ENCODE data around the gene HNRNPF. TPM values are rescaled to one million over a fixed set of nuclear protein-coding genes. Genes with fewer than 3 reads are reported as not detected.

HNRNPF gene
- total and polyA plus RNA-seq, 2 of the 4 experiments (the other 2 are of a cell fraction) = 169 to 207 TPM

DNA sequence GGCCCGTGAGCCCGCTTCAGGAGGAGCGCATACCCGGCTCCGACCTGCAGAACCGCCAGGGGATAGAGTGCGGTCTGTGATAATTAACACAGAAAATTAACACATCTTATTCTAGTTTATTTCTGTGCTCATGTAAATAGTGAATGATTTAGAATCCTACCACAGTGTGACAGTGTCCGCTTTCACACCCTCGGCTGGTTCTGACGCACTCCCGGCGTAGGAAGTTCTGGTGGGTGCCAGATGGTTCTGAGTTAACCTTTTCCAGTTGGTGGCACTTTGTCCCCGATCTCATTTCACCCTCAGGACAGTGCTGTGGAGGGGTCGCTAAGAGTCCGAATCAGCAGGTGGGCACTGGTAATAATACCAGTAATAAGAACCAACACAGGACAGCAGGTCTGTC lies 65.9 kb downstream of the HNRNPF start:
- intact Hi-C loops (cut with micrococcal nuclease) (loop anchor here (10.0 kb wide), 1 partner anchor 138 kb away; no protein-coding TSS in a partner anchor), dilution Hi-C loops (cut with HindIII; ENCODE audit: low sequenced_read_pairs, unreplicated experiment) (no loop called here), in situ Hi-C loops (cut with MboI; ENCODE audit: low sequenced_read_pairs) (no loop called here)
- H4K5ac ChIP-seq (ENCODE audit: low read depth, low read length) = no peak overlapping the region
- ATAC-seq (ENCODE audit: low read depth) (no peak), DNase-seq (no peak)
- H3K4me2 ChIP-seq (ENCODE audit: low read depth, low read length) = no peak overlapping the region
- H2BK5ac ChIP-seq (ENCODE audit: low read depth, low read length, poor library complexity, severe bottlenecking) = no peak overlapping the region
- H2BK120ac ChIP-seq (ENCODE audit: low read depth, low read length) = no peak overlapping the region
- H2BK15ac ChIP-seq (ENCODE audit: low read depth, low read length) = no peak overlapping the region
- no peak overlapping the region for H3K18ac ChIP-seq (ENCODE audit: low read depth, low read length)
- no peak overlapping the region for H3K4ac ChIP-seq (ENCODE audit: low read depth, low read length)
- H3K9me3 ChIP-seq (ENCODE audit: control insufficient read depth, insufficient read depth, low read length) = no peaks in the 10 kb centered on the region
- H4K91ac ChIP-seq (ENCODE audit: insufficient read depth, low read depth, low read length) = no peak overlapping the region
- H3K27ac ChIP-seq (ENCODE audit: insufficient read depth, low read length) = no peak overlapping the region
- H2AFZ ChIP-seq (replicated peaks; ENCODE audit: low read length, poor library complexity) = no peak overlapping the region
- no TSS peak for BruUV-seq (replicated peaks)
- H2AK5ac ChIP-seq (ENCODE audit: low read depth, low read length) = no peak overlapping the region
- TF ChIP-seq MAFK (IDR thresholded peaks at IDR 0.05; ENCODE audit: low read depth, low read length) = no peak
- no peak for TF ChIP-seq RAD21 (IDR thresholded peaks at IDR 0.05; ENCODE audit: low read length)
- TF ChIP-seq MXI1 (IDR thresholded peaks at IDR 0.05; ENCODE audit: borderline replicate concordance, low read depth, low read length) = no peak
- no peak for TF ChIP-seq FOS (IDR thresholded peaks at IDR 0.05; ENCODE audit: low read depth, low read length)
- no peak for TF ChIP-seq CTCF (conservative IDR thresholded peaks at IDR 0.05; ENCODE audit: low read depth, low read length)
- no peak for TF ChIP-seq BHLHE40 (IDR thresholded peaks at IDR 0.05; ENCODE audit: low read depth, low read length)
- TF ChIP-seq NFE2L2 (IDR thresholded peaks at IDR 0.05; ENCODE audit: low read depth, low read length) = no peak
- TF ChIP-seq ELK1 (IDR thresholded peaks at IDR 0.05; ENCODE audit: borderline replicate concordance, low read depth, low read length) = no peak
- TF ChIP-seq RFX5 (IDR thresholded peaks at IDR 0.05; ENCODE audit: low read depth, low read length) = no peak
- H3K23ac ChIP-seq (ENCODE audit: low read depth, low read length) = no peak overlapping the region
- H4K8ac ChIP-seq (ENCODE audit: low read depth in 2 of 2, low read length in 2 of 2) = no peak overlapping the region
- no peak overlapping the region for H3K9ac ChIP-seq (ENCODE audit: low read depth, low read length)
- ChIA-PET CTCF (interaction anchor here (0.6 kb wide), 1 partner anchor 120 kb away, joined by 4 read pairs; no protein-coding TSS in a partner anchor), POLR2A (ENCODE audit: unreplicated experiment) (interaction anchor here (0.6 kb wide), 1 partner anchor 10 kb away, joined by 5 read pairs; no protein-coding TSS in a partner anchor)
- H3K56ac ChIP-seq (ENCODE audit: extremely low read depth, insufficient read depth, low read length) = no peak overlapping the region
- peaks cover 14% of the 10 kb centered on the region for H3K27me3 ChIP-seq (ENCODE audit: control insufficient read depth, insufficient read depth, low read length)
- no peak overlapping the region for H3K4me3 ChIP-seq (ENCODE audit: insufficient read depth, low read depth, low read length)
- no peak overlapping the region for H3K14ac ChIP-seq (replicated peaks; ENCODE audit: low read depth, low read length)
- no peaks in the 10 kb centered on the region for H3K4me1 ChIP-seq (ENCODE audit: control insufficient read depth, insufficient read depth, low read length)
- H2BK20ac ChIP-seq (ENCODE audit: low read depth, low read length) = no peak overlapping the region
- WGBS, 2 experiments (ENCODE audit: extremely low coverage in 2 of 2, insufficient read length in 1 of 2) = no CpG with 5 or more reads among the region's 15 CpGs
- no peaks in the 10 kb centered on the region for H3K36me3 ChIP-seq (ENCODE audit: control insufficient read depth, insufficient read depth, low read length)
- no peaks in the 10 kb centered on the region for H4K20me1 ChIP-seq (ENCODE audit: insufficient read depth, low read length)
- H3K79me1 ChIP-seq (ENCODE audit: low read depth in 1 of 2, low read length in 2 of 2) = no peaks in the 10 kb centered on the region
- no peaks in the 10 kb centered on the region for H3K9me1 ChIP-seq (ENCODE audit: insufficient read depth, low read length)
- H2AK9ac ChIP-seq (replicated peaks; ENCODE audit: low read depth, low read length, poor library complexity) = no peak overlapping the region
